A673 (cell line): Measurements from ENCODE around the gene ERICH4.

Source experiments
- EZH2 ChIP-seq: fragments of 200-600 bp; sonication (generic); IDR thresholded peaks from 2 replicates; pipeline ENCODE4 v1.6.1; 2017; ENCODE audit warnings: borderline replicate concordance, low read depth, mild to moderate bottlenecking, mixed read lengths, antibody characterized with exemption, low read length; ENCODE audit not compliant: poor library complexity, severe bottlenecking
- TF ChIP-seq, protein P1 (sequence below): fragments of 300-800, 200-600 bp; sonication (generic); conservative IDR thresholded peaks from 2 replicates; pipeline ENCODE4 v1.5.1; 2017; ENCODE audit warnings: low read depth, mild to moderate bottlenecking, antibody characterized with exemption, low read length, moderate library complexity, mixed read lengths

- TF ChIP-seq, protein P1, sequence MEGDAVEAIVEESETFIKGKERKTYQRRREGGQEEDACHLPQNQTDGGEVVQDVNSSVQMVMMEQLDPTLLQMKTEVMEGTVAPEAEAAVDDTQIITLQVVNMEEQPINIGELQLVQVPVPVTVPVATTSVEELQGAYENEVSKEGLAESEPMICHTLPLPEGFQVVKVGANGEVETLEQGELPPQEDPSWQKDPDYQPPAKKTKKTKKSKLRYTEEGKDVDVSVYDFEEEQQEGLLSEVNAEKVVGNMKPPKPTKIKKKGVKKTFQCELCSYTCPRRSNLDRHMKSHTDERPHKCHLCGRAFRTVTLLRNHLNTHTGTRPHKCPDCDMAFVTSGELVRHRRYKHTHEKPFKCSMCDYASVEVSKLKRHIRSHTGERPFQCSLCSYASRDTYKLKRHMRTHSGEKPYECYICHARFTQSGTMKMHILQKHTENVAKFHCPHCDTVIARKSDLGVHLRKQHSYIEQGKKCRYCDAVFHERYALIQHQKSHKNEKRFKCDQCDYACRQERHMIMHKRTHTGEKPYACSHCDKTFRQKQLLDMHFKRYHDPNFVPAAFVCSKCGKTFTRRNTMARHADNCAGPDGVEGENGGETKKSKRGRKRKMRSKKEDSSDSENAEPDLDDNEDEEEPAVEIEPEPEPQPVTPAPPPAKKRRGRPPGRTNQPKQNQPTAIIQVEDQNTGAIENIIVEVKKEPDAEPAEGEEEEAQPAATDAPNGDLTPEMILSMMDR = no peak
- TF ChIP-seq EZH2 = no peak
Observed at GRCh38 chr19:41492843-41493242, 49.9 kb downstream of the ERICH4 start.
